Activated CD8-positive, alpha-beta T cell treated with anti-CD3 and anti-CD28 coated beads for 36 hours (primary cell): ENCODE results near the gene C4orf33. TPM values are rescaled to one million over a fixed set of nuclear protein-coding genes. Genes with fewer than 3 reads are reported as not detected.
"Not testable (repeated sequence)": the region's sequence is repeated elsewhere in the genome, so short reads cannot be mapped to it uniquely, and the experiment has no call there.

Experiments used
- ATAC-seq: fragments of 200-7000 bp; cut with Tn5 transposase; one replicate; pipeline ENCODE4 v1.10.0; 2021; ENCODE audit warnings: mild to moderate bottlenecking, moderate library complexity
- CTCF ChIA-PET: fragments of 350-600 bp; sonication (Branson Sonifier 250); formaldehyde crosslinking; loops from one replicate; lab custom pipeline; 2021; ENCODE audit warnings: antibody characterized with exemption; lab: Charles Lee
- POLR2A ChIA-PET: fragments of 350-600 bp; sonication (Branson Sonifier 250); formaldehyde crosslinking; loops from one replicate; lab custom pipeline; 2021; ENCODE audit warnings: antibody characterized with exemption; lab: Charles Lee
- DNase-seq: peaks from one replicate; pipeline ENCODE4 v3.0.0-alpha.2; 2020
- H3K27ac Mint-ChIP-seq: one replicate; pipeline ENCODE4 v1.8.0; 2021; ENCODE audit warnings: mild to moderate bottlenecking, mixed read lengths
- H3K27me3 Mint-ChIP-seq: one replicate; pipeline ENCODE4 v1.8.0; 2021; ENCODE audit warnings: mixed read lengths
- H3K36me3 Mint-ChIP-seq: one replicate; pipeline ENCODE4 v1.8.0; 2021; ENCODE audit warnings: low read depth, mixed read lengths
- H3K4me1 Mint-ChIP-seq: one replicate; pipeline ENCODE4 v1.8.0; 2021; ENCODE audit warnings: low read depth, mixed read lengths
- H3K4me3 Mint-ChIP-seq: one replicate; pipeline ENCODE4 v1.8.0; 2021; ENCODE audit warnings: mild to moderate bottlenecking, moderate library complexity, mixed read lengths
- H3K9me3 Mint-ChIP-seq: one replicate; pipeline ENCODE4 v1.8.0; 2021; ENCODE audit warnings: mixed read lengths
- intact Hi-C: fragments of 100-400 bp; cut with micrococcal nuclease; formaldehyde crosslinking; loops from one replicate; pipeline ENCODE4 v1.10.0; 2022
- total RNA-seq, 2 experiments: library from RNA; stranded (reverse); gene quantifications; one replicate each; pipeline ENCODE4 v1.2.3, GENCODE V29; 2021
- TF ChIP-seq, protein P1 (sequence below): fragments of 200-600 bp; IDR thresholded peaks from one replicate; pipeline ENCODE4 v1.8.0; 2022; ENCODE audit warnings: antibody characterized with exemption, mild to moderate bottlenecking

C4orf33 gene
- total RNA-seq, 2 experiments from 2014 or later: 15.0 to 15.6 TPM

DNA sequence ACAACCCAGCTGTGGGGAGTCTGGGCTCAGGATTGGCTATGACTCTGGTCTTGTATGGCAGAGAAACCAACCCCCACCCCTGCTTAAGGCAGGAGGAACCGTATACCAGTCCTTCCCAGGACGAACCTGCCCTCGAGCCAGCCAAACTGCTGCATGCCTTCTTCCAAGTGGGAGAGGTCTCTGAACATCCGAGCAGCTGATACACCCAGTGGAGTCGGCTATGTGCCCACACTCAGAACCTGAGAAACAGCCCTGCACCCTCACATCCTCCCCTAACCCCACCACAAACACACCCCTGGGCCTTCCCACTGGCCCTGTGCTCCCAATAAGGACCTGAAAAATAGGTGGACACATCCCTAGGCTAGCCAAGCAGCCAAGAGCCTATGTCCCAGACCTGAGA, 21.8 kb downstream of the C4orf33 start:
- TF ChIP-seq, protein P1, sequence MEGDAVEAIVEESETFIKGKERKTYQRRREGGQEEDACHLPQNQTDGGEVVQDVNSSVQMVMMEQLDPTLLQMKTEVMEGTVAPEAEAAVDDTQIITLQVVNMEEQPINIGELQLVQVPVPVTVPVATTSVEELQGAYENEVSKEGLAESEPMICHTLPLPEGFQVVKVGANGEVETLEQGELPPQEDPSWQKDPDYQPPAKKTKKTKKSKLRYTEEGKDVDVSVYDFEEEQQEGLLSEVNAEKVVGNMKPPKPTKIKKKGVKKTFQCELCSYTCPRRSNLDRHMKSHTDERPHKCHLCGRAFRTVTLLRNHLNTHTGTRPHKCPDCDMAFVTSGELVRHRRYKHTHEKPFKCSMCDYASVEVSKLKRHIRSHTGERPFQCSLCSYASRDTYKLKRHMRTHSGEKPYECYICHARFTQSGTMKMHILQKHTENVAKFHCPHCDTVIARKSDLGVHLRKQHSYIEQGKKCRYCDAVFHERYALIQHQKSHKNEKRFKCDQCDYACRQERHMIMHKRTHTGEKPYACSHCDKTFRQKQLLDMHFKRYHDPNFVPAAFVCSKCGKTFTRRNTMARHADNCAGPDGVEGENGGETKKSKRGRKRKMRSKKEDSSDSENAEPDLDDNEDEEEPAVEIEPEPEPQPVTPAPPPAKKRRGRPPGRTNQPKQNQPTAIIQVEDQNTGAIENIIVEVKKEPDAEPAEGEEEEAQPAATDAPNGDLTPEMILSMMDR: no peak
- ATAC-seq (no peak), DNase-seq (no peak)
- Mint-ChIP-seq H3K36me3 (no peaks in the 10 kb centered on the region), H3K4me1 (no peaks in the 10 kb centered on the region), H3K27me3 (no peaks in the 10 kb centered on the region), H3K9me3 (no peaks in the 10 kb centered on the region), H3K27ac (no peak overlapping the region), H3K4me3 (no peak overlapping the region)
- CTCF ChIA-PET: no interaction called here
- POLR2A ChIA-PET: no interaction called here
- intact Hi-C loops: no loop called here

GRCh38 chr4:129126614-129127013, 30.7 kb downstream of the C4orf33 start:
- ATAC-seq, H3K27ac Mint-ChIP-seq, intact Hi-C loops, H3K27me3 Mint-ChIP-seq, H3K4me1 Mint-ChIP-seq, H3K36me3 Mint-ChIP-seq, DNase-seq, H3K4me3 Mint-ChIP-seq, POLR2A ChIA-PET, H3K9me3 Mint-ChIP-seq, CTCF ChIA-PET: not testable (repeated sequence)

DNA sequence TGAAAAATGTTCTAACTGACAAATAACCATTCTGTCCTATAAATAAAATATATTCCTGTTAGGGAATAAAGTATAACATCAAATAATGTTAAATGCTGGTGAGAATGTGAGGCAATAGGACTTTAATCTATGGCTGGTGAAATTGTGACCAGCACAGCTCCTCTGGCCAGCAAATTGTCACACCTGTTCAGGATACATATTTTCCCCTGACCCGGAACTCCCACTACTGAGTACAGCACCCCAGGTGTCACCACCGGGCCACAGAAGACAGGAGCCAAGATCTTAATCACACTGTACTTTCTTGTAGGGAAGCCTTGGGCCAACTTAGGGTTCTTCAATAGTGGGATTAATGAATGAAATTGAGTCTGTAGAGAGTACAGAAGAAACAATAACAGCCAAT, 33.2 kb downstream of the C4orf33 start:
- CTCF ChIA-PET: no interaction called here
- no peak overlapping the region for H3K27ac Mint-ChIP-seq
- ATAC-seq: no peak
- intact Hi-C loops: no loop called here
- TF ChIP-seq, protein P1: no peak
- POLR2A ChIA-PET: no interaction called here
- no peaks in the 10 kb centered on the region for H3K27me3 Mint-ChIP-seq
- no peak overlapping the region for H3K4me3 Mint-ChIP-seq
- H3K4me1 Mint-ChIP-seq: no peaks in the 10 kb centered on the region
- H3K9me3 Mint-ChIP-seq: peaks cover 1% of the 10 kb centered on the region
- no peak for DNase-seq
- H3K36me3 Mint-ChIP-seq: peaks cover 2% of the 10 kb centered on the region

- H3K4me1 Mint-ChIP-seq: no peaks in the 10 kb centered on the region
- TF ChIP-seq, protein P1: no peak
- H3K4me3 Mint-ChIP-seq: no peak overlapping the region
- H3K27me3 Mint-ChIP-seq: no peaks in the 10 kb centered on the region
- DNase-seq (no peak), ATAC-seq (no peak)
- CTCF ChIA-PET: no interaction called here
- no peaks in the 10 kb centered on the region for H3K9me3 Mint-ChIP-seq
- intact Hi-C loops: no loop called here
- POLR2A ChIA-PET: no interaction called here
- no peaks in the 10 kb centered on the region for H3K36me3 Mint-ChIP-seq
- H3K27ac Mint-ChIP-seq: no peak overlapping the region
Measured at GRCh38 chr4:129131343-129131742, 35.4 kb downstream of the C4orf33 start.

DNA sequence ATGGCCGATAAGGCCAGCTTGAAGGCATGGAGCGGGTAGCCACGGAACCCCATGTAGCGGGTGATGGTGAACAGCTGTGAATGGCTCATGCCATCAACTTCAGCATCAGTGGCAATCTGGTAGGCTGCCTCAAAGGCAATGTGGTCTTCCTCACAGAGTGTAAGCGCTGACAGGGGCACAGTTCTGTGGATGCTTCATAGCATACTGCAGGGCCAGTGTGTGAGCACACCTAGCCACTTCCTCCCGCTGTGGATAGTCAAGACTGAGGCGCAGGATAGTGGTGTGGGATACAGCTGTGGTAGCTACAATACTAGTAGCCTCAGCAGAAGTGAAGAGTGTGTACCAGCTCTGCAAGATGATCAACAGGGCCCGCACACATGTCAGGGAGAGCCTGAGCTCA, 40.5 kb downstream of the C4orf33 start:
- H3K4me1 Mint-ChIP-seq: no peaks in the 10 kb centered on the region
- ChIA-PET CTCF (no interaction called here), POLR2A (interaction anchor here (0.6 kb wide), 1 partner anchor 187 kb away, joined by 3 read pairs; no protein-coding TSS in a partner anchor)
- intact Hi-C loops: no loop called here
- no peak overlapping the region for H3K4me3 Mint-ChIP-seq
- no peaks in the 10 kb centered on the region for H3K27me3 Mint-ChIP-seq
- DNase-seq: no peak
- ATAC-seq: no peak
- H3K27ac Mint-ChIP-seq: no peak overlapping the region
- TF ChIP-seq, protein P1: no peak
- H3K9me3 Mint-ChIP-seq: no peaks in the 10 kb centered on the region
- H3K36me3 Mint-ChIP-seq: no peaks in the 10 kb centered on the region
